NCI-H1092 treated with DMSO at 0.1 percent for 48 hours (cell line): ENCODE measurements around the gene PAN3.

Experiments used
- DNase-seq: peaks from one replicate; lab custom pipeline; 2025; lab: John Stamatoyannopoulos, UW

PAN3 gene

GRCh38 chr13:28337166-28338005 lies 199.0 kb downstream of the PAN3 start:
- no peak for DNase-seq

DNA sequence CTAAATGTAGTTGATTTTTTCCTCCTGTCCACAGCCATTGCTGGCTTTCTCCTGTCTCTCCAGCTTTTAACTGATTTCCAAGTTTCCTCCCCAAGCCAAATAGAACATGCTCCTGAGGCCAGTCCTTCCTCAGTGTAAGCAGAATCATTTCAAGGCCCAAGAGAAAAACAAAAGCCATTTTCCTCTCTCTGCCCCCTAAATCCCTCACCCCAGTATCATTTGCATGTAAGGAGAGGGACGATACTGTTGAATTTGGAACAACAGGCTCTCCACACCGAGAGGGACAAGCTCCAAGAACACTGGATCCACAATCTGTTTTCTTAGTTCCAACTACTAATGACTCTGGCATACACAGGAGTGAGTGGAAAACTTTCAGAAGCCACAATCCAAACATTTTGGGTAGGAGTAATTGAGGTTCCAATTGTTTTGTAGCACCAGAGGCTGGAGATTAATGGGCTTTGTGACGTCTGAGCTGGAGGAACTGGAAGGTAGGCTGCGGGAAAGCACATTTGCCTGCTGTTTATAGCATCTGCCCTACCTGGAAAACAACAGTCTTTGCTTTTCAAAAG lies 199.7 kb downstream of the PAN3 start:
- DNase-seq: no peak

GRCh38 chr13:28338742-28339141 lies 200.4 kb downstream of the PAN3 start:
- DNase-seq: no peak

DNA sequence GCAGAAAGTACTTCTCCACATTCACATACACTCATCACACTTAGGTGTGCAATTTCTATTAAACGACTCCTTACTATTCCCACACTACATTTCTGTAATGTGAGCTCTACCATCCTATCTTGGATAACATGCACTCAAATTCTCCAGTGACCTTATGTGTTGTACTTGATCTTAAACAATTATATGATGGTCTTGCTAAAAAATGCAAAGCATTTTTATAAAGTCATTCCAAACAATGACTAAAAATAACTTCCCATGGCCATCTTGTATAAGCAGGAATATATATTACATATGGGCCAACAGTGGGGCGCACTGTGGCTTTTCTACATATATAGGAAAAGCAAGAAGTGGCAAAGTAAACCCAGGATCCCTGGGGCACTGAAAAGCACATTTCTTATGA lies 201.1 kb downstream of the PAN3 start:
- no peak for DNase-seq

GRCh38 chr13:28340272-28340793 lies 202.0 kb downstream of the PAN3 start:
- DNase-seq: no peak

DNA sequence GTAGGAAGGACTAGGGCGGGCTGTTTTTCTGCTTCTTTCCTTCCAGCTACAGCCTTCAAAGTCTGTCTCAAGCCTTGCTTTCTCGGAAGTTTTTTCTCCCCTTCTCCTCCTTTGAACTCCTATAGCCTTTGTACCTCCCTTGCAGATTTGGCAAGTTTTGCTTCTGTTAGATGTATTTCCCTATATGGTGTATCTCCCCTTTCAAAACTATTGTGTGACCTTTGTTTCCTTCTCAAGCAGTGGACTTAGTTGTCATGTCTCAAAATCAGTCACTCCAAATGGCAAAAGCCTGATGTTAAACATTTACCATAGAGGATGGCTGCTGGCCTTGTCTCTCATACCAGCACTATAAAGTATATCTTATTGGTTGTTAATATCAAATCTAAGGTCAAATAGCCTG lies 203.9 kb downstream of the PAN3 start:
- no peak for DNase-seq

DNA sequence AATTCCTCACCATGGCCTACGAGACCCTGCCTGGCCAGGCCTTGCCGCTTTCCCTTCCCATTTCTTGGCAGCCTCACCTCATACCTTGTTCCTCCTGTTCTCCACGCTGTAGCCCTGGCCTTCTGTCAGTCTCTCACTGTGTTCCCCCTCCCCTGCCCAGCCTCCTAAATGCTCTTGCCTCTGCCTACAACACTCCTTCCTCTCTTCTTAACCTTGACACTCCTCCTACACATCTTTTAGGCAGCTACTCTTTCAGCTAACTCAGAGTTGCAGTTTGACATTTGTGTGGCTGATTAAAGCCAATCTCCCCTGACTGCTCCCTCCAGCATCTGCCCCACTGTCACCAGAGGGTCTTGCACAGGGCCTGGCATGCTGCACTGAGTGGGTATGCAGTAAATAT lies 205.8 kb downstream of the PAN3 start:
- no peak for DNase-seq
